Activated naive CD8-positive, alpha-beta T cell (primary cell): Measurements from ENCODE around the gene TEPSIN.

Source experiments
- H3K27ac Mint-ChIP-seq: one replicate; pipeline ENCODE4 v1.8.0; 2021; ENCODE audit warnings: mixed read lengths
- H3K27me3 Mint-ChIP-seq: one replicate; pipeline ENCODE4 v1.8.0; 2021; ENCODE audit warnings: mixed read lengths
- H3K36me3 Mint-ChIP-seq: one replicate; pipeline ENCODE4 v1.8.0; 2021; ENCODE audit warnings: mixed read lengths
- H3K4me1 Mint-ChIP-seq: one replicate; pipeline ENCODE4 v1.8.0; 2021; ENCODE audit warnings: low read depth, mixed read lengths
- H3K4me3 Mint-ChIP-seq: one replicate; pipeline ENCODE4 v1.8.0; 2021; ENCODE audit warnings: mild to moderate bottlenecking, mixed read lengths
- H3K9me3 Mint-ChIP-seq: one replicate; pipeline ENCODE4 v1.8.0; 2021; ENCODE audit warnings: low read depth, mixed read lengths

The TEPSIN gene

GRCh38 chr17:81276781-81277180 lies 37.9 kb upstream of the TEPSIN start:
- H3K27me3 Mint-ChIP-seq = no peaks in the 10 kb centered on the region
- H3K4me3 Mint-ChIP-seq = no peak overlapping the region
- peaks cover 2% of the 10 kb centered on the region for H3K4me1 Mint-ChIP-seq
- peaks cover 2% of the 10 kb centered on the region for H3K36me3 Mint-ChIP-seq
- no peak overlapping the region for H3K27ac Mint-ChIP-seq
- no peaks in the 10 kb centered on the region for H3K9me3 Mint-ChIP-seq

- Mint-ChIP-seq H3K4me3 (no peak overlapping the region), H3K4me1 (peaks cover 2% of the 10 kb centered on the region), H3K27me3 (no peaks in the 10 kb centered on the region), H3K27ac (no peak overlapping the region), H3K9me3 (no peaks in the 10 kb centered on the region), H3K36me3 (no peaks in the 10 kb centered on the region)
Observed at GRCh38 chr17:81274471-81274855, 35.6 kb upstream of the TEPSIN start.

- Mint-ChIP-seq H3K27me3 (no peaks in the 10 kb centered on the region), H3K36me3 (no peaks in the 10 kb centered on the region), H3K4me1 (peaks cover 2% of the 10 kb centered on the region), H3K27ac (no peak overlapping the region), H3K4me3 (no peak overlapping the region), H3K9me3 (no peaks in the 10 kb centered on the region)
Observed at GRCh38 chr17:81273698-81274470, 35.0 kb upstream of the TEPSIN start.

GRCh38 chr17:81272616-81273015 lies 33.8 kb upstream of the TEPSIN start:
- Mint-ChIP-seq H3K4me3 (peak overlapping the region; percentile 24), H3K27ac (peak overlapping the region; percentile 79), H3K36me3 (peaks cover 2% of the 10 kb centered on the region), H3K9me3 (no peaks in the 10 kb centered on the region), H3K4me1 (peaks cover 2% of the 10 kb centered on the region), H3K27me3 (no peaks in the 10 kb centered on the region)

GRCh38 chr17:81271226-81271625 lies 32.4 kb upstream of the TEPSIN start:
- Mint-ChIP-seq H3K27ac (no peak overlapping the region), H3K4me3 (no peak overlapping the region), H3K4me1 (peaks cover 5% of the 10 kb centered on the region), H3K27me3 (no peaks in the 10 kb centered on the region), H3K36me3 (peaks cover 2% of the 10 kb centered on the region), H3K9me3 (no peaks in the 10 kb centered on the region)

GRCh38 chr17:81270279-81270678 lies 31.4 kb upstream of the TEPSIN start:
- H3K4me3 Mint-ChIP-seq = no peak overlapping the region
- H3K27ac Mint-ChIP-seq = no peak overlapping the region
- H3K4me1 Mint-ChIP-seq = peaks cover 5% of the 10 kb centered on the region
- H3K27me3 Mint-ChIP-seq = no peaks in the 10 kb centered on the region
- peaks cover 2% of the 10 kb centered on the region for H3K36me3 Mint-ChIP-seq
- H3K9me3 Mint-ChIP-seq = no peaks in the 10 kb centered on the region

GRCh38 chr17:81267390-81268067 lies 28.7 kb upstream of the TEPSIN start:
- Mint-ChIP-seq H3K9me3 (no peaks in the 10 kb centered on the region), H3K27me3 (no peaks in the 10 kb centered on the region), H3K4me3 (no peak overlapping the region), H3K4me1 (peaks cover 4% of the 10 kb centered on the region), H3K36me3 (peaks cover 2% of the 10 kb centered on the region), H3K27ac (no peak overlapping the region)

GRCh38 chr17:81265576-81265975 lies 26.7 kb upstream of the TEPSIN start:
- no peaks in the 10 kb centered on the region for H3K27me3 Mint-ChIP-seq
- H3K4me3 Mint-ChIP-seq = no peak overlapping the region
- no peaks in the 10 kb centered on the region for H3K9me3 Mint-ChIP-seq
- H3K27ac Mint-ChIP-seq = no peak overlapping the region
- peaks cover 4% of the 10 kb centered on the region for H3K4me1 Mint-ChIP-seq
- H3K36me3 Mint-ChIP-seq = peaks cover 2% of the 10 kb centered on the region

GRCh38 chr17:81264640-81265039 lies 25.8 kb upstream of the TEPSIN start:
- Mint-ChIP-seq H3K4me1 (peaks cover 4% of the 10 kb centered on the region), H3K27ac (no peak overlapping the region), H3K4me3 (no peak overlapping the region), H3K36me3 (peaks cover 2% of the 10 kb centered on the region), H3K9me3 (no peaks in the 10 kb centered on the region), H3K27me3 (no peaks in the 10 kb centered on the region)

- peaks cover 2% of the 10 kb centered on the region for H3K36me3 Mint-ChIP-seq
Observed at GRCh38 chr17:81263371-81264181, 24.7 kb upstream of the TEPSIN start.

GRCh38 chr17:81261582-81262336 lies 22.9 kb upstream of the TEPSIN start:
- Mint-ChIP-seq H3K4me1 (no peaks in the 10 kb centered on the region), H3K27ac (no peak overlapping the region), H3K27me3 (no peaks in the 10 kb centered on the region), H3K36me3 (no peaks in the 10 kb centered on the region), H3K4me3 (no peak overlapping the region), H3K9me3 (no peaks in the 10 kb centered on the region)

More at GRCh38 chr17:81263371-81264181, 24.7 kb upstream of the TEPSIN start:
- peaks cover 4% of the 10 kb centered on the region for H3K4me1 Mint-ChIP-seq
- no peak overlapping the region for H3K4me3 Mint-ChIP-seq
- no peaks in the 10 kb centered on the region for H3K27me3 Mint-ChIP-seq
- no peaks in the 10 kb centered on the region for H3K9me3 Mint-ChIP-seq
- no peak overlapping the region for H3K27ac Mint-ChIP-seq

- Mint-ChIP-seq H3K4me1 (no peaks in the 10 kb centered on the region), H3K27me3 (no peaks in the 10 kb centered on the region), H3K9me3 (no peaks in the 10 kb centered on the region), H3K27ac (no peak overlapping the region), H3K36me3 (no peaks in the 10 kb centered on the region), H3K4me3 (no peak overlapping the region)
Observed at GRCh38 chr17:81261096-81261495, 22.2 kb upstream of the TEPSIN start.

GRCh38 chr17:81260641-81261040 lies 21.8 kb upstream of the TEPSIN start:
- no peaks in the 10 kb centered on the region for H3K4me1 Mint-ChIP-seq
- no peaks in the 10 kb centered on the region for H3K9me3 Mint-ChIP-seq
- no peak overlapping the region for H3K27ac Mint-ChIP-seq
- H3K4me3 Mint-ChIP-seq = no peak overlapping the region
- no peaks in the 10 kb centered on the region for H3K36me3 Mint-ChIP-seq
- H3K27me3 Mint-ChIP-seq = no peaks in the 10 kb centered on the region

GRCh38 chr17:81260171-81260570 lies 21.3 kb upstream of the TEPSIN start:
- Mint-ChIP-seq H3K27me3 (no peaks in the 10 kb centered on the region), H3K27ac (no peak overlapping the region), H3K4me3 (no peak overlapping the region), H3K36me3 (no peaks in the 10 kb centered on the region), H3K4me1 (no peaks in the 10 kb centered on the region), H3K9me3 (no peaks in the 10 kb centered on the region)
